H1 (cell line): ENCODE measurements around the gene NME4.

Experiments
- ATF3 ChIP-seq: IDR thresholded peaks from 2 replicates; pipeline ENCODE4 v1.6.1; 2011; ENCODE audit warnings: low read depth, mild to moderate bottlenecking, low read length; ENCODE audit not compliant: insufficient read depth
- CHD2 ChIP-seq: IDR thresholded peaks from 2 replicates; pipeline ENCODE4 v1.6.1; 2012; ENCODE audit warnings: low read length, improper control_type of control experiment
- CTCF ChIP-seq, 3 experiments: IDR thresholded peaks; 1 replicate in 2 of 3; 2 replicates in 1 of 3; pipeline versions ENCODE4 v1.5.1 to v1.6.1; 2011; ENCODE audit warnings: low read length in 3 of 3, mild to moderate bottlenecking in 3 of 3, inconsistent platforms in 2 of 3, low read depth in 1 of 3, moderate library complexity in 1 of 3; ENCODE audit not compliant: insufficient read depth in 1 of 3; ENCODE audit errors: control extremely low read depth in 1 of 3
- EGR1 ChIP-seq: IDR thresholded peaks from 2 replicates; pipeline ENCODE4 v1.6.1; 2011; ENCODE audit warnings: low read depth, low read length, borderline replicate concordance
- EP300 ChIP-seq, 2 experiments: IDR thresholded peaks; 1 replicate in 1 of 2; 2 replicates in 1 of 2; pipeline ENCODE4 v1.6.1; 2011 to 2012; ENCODE audit warnings: low read depth in 2 of 2, low read length in 2 of 2, mild to moderate bottlenecking in 2 of 2, borderline replicate concordance in 1 of 2, inconsistent platforms in 1 of 2, moderate library complexity in 1 of 2
- GABPA ChIP-seq: IDR thresholded peaks from 2 replicates; pipeline ENCODE4 v1.6.1; 2011; ENCODE audit warnings: mild to moderate bottlenecking, low read length, moderate library complexity, borderline replicate concordance; ENCODE audit not compliant: insufficient read depth
- GTF2F1 ChIP-seq: IDR thresholded peaks from 2 replicates; pipeline ENCODE4 v1.6.1; 2012; ENCODE audit warnings: low read depth, low read length, improper control_type of control experiment, borderline replicate concordance
- JUN ChIP-seq: IDR thresholded peaks from 2 replicates; pipeline ENCODE4 v1.6.1; 2011; ENCODE audit warnings: low read depth, mild to moderate bottlenecking, improper control_type of control experiment, low read length
- JUND ChIP-seq: IDR thresholded peaks from 2 replicates; pipeline ENCODE4 v1.6.1; 2011; ENCODE audit warnings: mild to moderate bottlenecking, improper control_type of control experiment, low read length
- POLR2A ChIP-seq, 2 experiments: IDR thresholded peaks; 1 replicate in 1 of 2; 2 replicates in 1 of 2; pipeline ENCODE4 v1.6.1; 2011; ENCODE audit warnings: low read depth in 2 of 2, low read length in 2 of 2, mild to moderate bottlenecking in 2 of 2; ENCODE audit errors: control extremely low read depth in 1 of 2
- POLR2AphosphoS5 ChIP-seq: IDR thresholded peaks from 2 replicates; pipeline ENCODE4 v1.6.1; 2011; ENCODE audit warnings: low read depth, low read length
- RXRA ChIP-seq: IDR thresholded peaks from 2 replicates; pipeline ENCODE4 v1.6.1; 2011; ENCODE audit warnings: low read depth, mild to moderate bottlenecking, low read length, moderate library complexity; ENCODE audit not compliant: insufficient read depth
- SUZ12 ChIP-seq: fragments of 200-600 bp; sonication (generic); IDR thresholded peaks from 2 replicates; pipeline ENCODE4 v1.6.1; 2012; ENCODE audit warnings: mild to moderate bottlenecking, inconsistent platforms, low read length, moderate library complexity, mixed read lengths
- ZNF274 ChIP-seq: IDR thresholded peaks from 2 replicates; pipeline ENCODE4 v1.7.0; 2012; ENCODE audit warnings: low read length, borderline replicate concordance; ENCODE audit errors: extremely low read depth

GRCh38 chr16:380762-381011 is 16.3 kb upstream of the NME4 start:
- TF ChIP-seq POLR2A (IDR thresholded peaks at IDR 0.05; ENCODE audit: control extremely low read depth in 1 of 2, low read depth in 2 of 2, low read length in 2 of 2) (no peak), EGR1 (no peak), CTCF (IDR thresholded peaks at IDR 0.05; ENCODE audit: control extremely low read depth in 1 of 3, insufficient read depth in 1 of 3, low read depth in 1 of 3, low read length in 3 of 3) (no peak), POLR2AphosphoS5 (no peak), RXRA (no peak), SUZ12 (no peak), CHD2 (no peak), JUN (no peak), GABPA (no peak), JUND (no peak), GTF2F1 (no peak), ATF3 (no peak), EP300 (IDR thresholded peaks at IDR 0.05; ENCODE audit: borderline replicate concordance in 1 of 2, low read depth in 2 of 2, low read length in 2 of 2) (no peak), ZNF274 (no peak)
